Subcutaneous adipose tissue (tissue), 4 donors: ENCODE results near the gene DPP10. TPM values are rescaled to one million over a fixed set of nuclear protein-coding genes. Genes with fewer than 3 reads are reported as not detected.

Experiments
- total RNA-seq, 4 donors: library from RNA; depleted of rRNA; stranded (reverse); fragments of >200 nt; gene quantifications; one replicate each; pipeline ENCODE4 v1.1.0, GENCODE V29; 2016
- TF ChIP-seq, protein P1 (sequence below): fragments of 450-650 bp; IDR thresholded peaks from one replicate; pipeline ENCODE4 v1.5.1; 2016; ENCODE audit warnings: low read depth, mild to moderate bottlenecking, control low read depth, antibody characterized with exemption, moderate library complexity

DPP10 gene
- total RNA-seq, 4 donors from 2014 or later = 0.94 TPM; not detected in 3

DNA sequence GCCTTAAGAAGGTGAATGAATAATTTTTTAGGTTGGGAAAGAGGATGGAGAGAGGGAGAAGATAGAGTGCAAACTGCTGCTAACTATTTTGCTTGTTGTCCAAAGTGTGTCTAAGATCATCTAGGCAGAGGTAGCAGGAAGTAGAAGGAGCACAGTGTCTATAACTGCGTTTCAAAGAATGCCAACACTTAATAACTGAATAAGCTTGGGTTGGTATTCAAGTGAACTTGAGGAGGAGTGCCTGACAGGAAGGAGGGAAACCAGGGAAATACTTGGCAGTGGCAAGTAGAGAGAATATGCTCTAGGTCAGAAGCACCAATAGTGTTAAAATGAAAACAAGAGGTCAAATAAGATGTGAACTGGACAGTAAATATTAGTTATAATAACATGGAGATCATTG, 155.9 kb downstream of the DPP10 start:
- TF ChIP-seq, protein P1, sequence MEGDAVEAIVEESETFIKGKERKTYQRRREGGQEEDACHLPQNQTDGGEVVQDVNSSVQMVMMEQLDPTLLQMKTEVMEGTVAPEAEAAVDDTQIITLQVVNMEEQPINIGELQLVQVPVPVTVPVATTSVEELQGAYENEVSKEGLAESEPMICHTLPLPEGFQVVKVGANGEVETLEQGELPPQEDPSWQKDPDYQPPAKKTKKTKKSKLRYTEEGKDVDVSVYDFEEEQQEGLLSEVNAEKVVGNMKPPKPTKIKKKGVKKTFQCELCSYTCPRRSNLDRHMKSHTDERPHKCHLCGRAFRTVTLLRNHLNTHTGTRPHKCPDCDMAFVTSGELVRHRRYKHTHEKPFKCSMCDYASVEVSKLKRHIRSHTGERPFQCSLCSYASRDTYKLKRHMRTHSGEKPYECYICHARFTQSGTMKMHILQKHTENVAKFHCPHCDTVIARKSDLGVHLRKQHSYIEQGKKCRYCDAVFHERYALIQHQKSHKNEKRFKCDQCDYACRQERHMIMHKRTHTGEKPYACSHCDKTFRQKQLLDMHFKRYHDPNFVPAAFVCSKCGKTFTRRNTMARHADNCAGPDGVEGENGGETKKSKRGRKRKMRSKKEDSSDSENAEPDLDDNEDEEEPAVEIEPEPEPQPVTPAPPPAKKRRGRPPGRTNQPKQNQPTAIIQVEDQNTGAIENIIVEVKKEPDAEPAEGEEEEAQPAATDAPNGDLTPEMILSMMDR = no peak

- TF ChIP-seq, protein P1 = no peak
Measured at GRCh38 chr2:114609203-114609602, 166.8 kb downstream of the DPP10 start.

- TF ChIP-seq, protein P1 = no peak
Measured at GRCh38 chr2:114609801-114610200, 167.4 kb downstream of the DPP10 start.

- TF ChIP-seq, protein P1 = no peak
Measured at GRCh38 chr2:114610677-114611076, 168.2 kb downstream of the DPP10 start.

DNA sequence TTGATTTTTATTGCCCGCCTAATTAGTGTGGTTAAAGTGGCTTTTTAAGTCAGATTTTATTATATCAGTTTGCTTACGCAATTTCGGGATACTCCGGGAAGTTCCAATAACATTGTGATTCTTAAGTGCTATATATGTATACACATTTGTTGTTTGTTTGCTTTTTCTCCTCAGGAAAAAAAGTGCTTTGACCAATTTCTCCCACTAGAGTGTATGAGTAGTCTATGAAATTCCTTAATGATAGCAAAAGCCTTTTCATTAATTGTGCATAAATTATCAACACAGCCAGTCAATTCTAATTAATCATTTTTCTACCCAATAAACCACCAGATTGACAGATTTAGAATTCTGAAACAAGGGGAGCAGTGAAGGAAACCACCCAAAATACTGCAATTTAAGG, 172.2 kb downstream of the DPP10 start:
- TF ChIP-seq, protein P1 = no peak

- TF ChIP-seq, protein P1 = no peak
Measured at GRCh38 chr2:114628481-114628880, 186.0 kb downstream of the DPP10 start.

GRCh38 chr2:114631146-114631545, 188.7 kb downstream of the DPP10 start:
- TF ChIP-seq, protein P1 = no peak
